AG04449 (cell line): ENCODE results near the gene RNF34.

ENCODE experiments used
- CTCF ChIA-PET: fragments of 350-600 bp; formaldehyde crosslinking; extraction: SDS; loops from one replicate; lab custom pipeline; 2021; ENCODE audit warnings: antibody characterized with exemption; lab: Yijun Ruan, JAX
- POLR2A ChIA-PET: fragments of 400-600, 350-600 bp; formaldehyde crosslinking; extraction: SDS; loops from one replicate; lab custom pipeline; 2020; ENCODE audit warnings: antibody characterized with exemption, inconsistent platforms; lab: Yijun Ruan, JAX
- DNase-seq: peaks from one replicate; pipeline ENCODE4 v3.0.0-alpha.2; 2010; ENCODE audit warnings: low read depth, low spot score
- H3K4me3 ChIP-seq: 2 replicates; pipeline ENCODE4 v1.5.1; 2011; ENCODE audit warnings: low read depth, mild to moderate bottlenecking, control low read depth, low read length
- TF ChIP-seq, protein P1 (sequence below): IDR thresholded peaks from one replicate; pipeline ENCODE4 v1.5.1; 2011; ENCODE audit warnings: mild to moderate bottlenecking, moderate library complexity, low read length, control low read depth, inconsistent platforms; ENCODE audit not compliant: insufficient read depth; ENCODE audit errors: missing control alignments

Gene RNF34

DNA sequence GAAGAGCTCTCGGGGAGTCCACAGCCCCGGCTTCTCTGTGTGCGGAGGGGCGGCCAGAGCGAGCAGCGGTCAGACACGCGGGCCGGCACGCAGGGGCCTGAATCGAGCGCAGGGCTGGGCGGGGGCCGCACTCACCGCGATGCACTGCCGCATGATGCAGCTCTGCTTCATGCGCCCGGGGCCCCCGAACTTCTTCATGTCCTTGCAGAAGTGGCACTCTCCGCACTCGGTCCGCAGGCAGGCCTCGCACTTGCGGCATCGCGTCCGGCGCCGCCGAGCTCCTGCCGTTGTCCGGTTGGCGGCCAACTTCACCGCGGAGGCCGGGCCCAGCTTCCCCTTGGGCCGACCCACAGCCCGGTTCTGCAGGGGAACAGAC lies 53.1 kb downstream of the RNF34 start:
- TF ChIP-seq, protein P1, sequence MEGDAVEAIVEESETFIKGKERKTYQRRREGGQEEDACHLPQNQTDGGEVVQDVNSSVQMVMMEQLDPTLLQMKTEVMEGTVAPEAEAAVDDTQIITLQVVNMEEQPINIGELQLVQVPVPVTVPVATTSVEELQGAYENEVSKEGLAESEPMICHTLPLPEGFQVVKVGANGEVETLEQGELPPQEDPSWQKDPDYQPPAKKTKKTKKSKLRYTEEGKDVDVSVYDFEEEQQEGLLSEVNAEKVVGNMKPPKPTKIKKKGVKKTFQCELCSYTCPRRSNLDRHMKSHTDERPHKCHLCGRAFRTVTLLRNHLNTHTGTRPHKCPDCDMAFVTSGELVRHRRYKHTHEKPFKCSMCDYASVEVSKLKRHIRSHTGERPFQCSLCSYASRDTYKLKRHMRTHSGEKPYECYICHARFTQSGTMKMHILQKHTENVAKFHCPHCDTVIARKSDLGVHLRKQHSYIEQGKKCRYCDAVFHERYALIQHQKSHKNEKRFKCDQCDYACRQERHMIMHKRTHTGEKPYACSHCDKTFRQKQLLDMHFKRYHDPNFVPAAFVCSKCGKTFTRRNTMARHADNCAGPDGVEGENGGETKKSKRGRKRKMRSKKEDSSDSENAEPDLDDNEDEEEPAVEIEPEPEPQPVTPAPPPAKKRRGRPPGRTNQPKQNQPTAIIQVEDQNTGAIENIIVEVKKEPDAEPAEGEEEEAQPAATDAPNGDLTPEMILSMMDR: no peak
- no peak overlapping the region for H3K4me3 ChIP-seq
- no peak for DNase-seq
- ChIA-PET POLR2A (no interaction called here), CTCF (interaction anchor here (1.3 to 8.4 kb wide), 4 partner anchors 11 to 118 kb away, joined by 3 to 92 read pairs (median 4); no protein-coding TSS in a partner anchor)

DNA sequence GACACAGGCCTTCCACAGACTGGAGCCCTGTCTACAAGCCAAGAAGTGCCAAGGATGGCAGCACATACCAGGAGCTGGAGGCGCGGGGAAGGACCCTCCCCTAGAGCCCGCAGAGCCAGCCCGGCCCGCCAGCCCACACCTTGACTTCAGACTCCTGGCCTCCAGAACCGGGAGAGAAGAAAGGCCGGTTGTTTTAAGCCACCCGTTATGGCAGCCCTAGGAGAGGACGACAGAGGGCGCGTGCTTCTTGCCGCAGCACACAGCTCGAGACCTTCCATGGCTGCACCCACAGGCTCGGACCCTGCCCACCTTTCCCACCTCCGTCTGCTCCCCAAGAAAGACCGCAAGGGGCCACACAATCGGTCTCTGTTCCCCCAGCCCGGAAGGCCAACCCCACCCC lies 53.7 kb downstream of the RNF34 start:
- no peak overlapping the region for H3K4me3 ChIP-seq
- no peak for DNase-seq
- ChIA-PET CTCF (interaction anchor here (0.9 to 8.4 kb wide), 3 partner anchors 8 to 119 kb away, joined by 3 to 92 read pairs (median 3); no protein-coding TSS in a partner anchor), POLR2A (no interaction called here)
- TF ChIP-seq, protein P1: no peak

DNA sequence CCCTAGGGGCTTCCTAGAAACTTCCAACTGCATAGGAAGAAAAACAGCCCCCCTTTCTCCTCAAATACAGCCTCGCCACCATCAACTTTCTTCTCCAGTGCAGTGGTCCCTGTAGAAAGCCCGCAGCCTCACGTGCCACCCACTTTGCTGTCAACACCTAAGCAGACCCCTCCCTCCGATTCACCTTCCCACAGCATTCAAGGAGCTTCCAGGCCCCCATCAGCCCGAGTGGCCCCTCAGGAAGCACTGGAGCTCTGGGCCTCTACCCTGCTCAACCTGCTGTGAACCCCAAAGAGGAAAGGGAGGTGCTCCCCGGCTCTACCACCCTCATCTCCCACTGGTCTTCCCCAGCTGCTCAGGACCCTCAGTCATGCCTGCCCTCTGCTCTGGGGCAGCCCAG lies 55.0 kb downstream of the RNF34 start:
- POLR2A ChIA-PET: no interaction called here
- CTCF ChIA-PET: interaction anchor here (8.4 kb wide), 1 partner anchor 14 kb away, joined by 92 read pairs; no protein-coding TSS in a partner anchor
- no peak for DNase-seq

DNA sequence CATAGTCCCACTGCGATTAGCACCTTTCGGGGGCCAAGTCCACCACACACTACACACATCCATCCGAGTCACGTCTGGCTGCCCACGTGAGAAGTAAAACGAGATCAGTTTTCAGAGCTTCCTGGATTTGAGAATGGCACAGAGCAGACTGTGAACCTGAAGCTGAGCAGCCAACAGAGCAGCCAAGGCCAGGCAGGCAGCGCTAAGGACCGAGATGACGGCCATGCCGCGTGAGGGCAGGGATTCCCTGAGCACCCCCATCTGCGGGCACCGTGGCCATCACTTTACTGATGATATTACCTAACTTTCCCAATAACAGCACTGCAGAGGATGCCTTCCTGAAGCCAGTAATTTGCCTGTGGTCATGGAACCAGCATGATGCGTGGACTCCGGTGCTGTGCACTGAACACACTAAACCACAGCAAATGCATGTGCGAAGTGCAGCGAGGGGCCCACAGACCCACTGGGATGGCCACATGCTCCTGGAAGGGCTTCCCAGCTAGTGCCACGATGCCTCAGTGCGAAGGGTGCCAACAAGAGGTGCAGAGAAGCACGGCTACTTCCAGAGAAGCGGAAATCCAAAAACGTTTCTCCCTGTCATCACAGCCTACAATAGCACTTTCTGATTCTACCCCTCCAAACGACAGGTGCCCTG lies 56.0 kb downstream of the RNF34 start:
- TF ChIP-seq, protein P1: no peak
- no peak overlapping the region for H3K4me3 ChIP-seq
- CTCF ChIA-PET: interaction anchor here (1.1 to 8.4 kb wide), 2 partner anchors 9 to 15 kb away, joined by 3 to 92 read pairs; no protein-coding TSS in a partner anchor
- no peak for DNase-seq
- POLR2A ChIA-PET: no interaction called here

More for the DNA sequence above, 55.0 kb downstream of the RNF34 start:
- TF ChIP-seq, protein P1: no peak
- no peak overlapping the region for H3K4me3 ChIP-seq

DNA sequence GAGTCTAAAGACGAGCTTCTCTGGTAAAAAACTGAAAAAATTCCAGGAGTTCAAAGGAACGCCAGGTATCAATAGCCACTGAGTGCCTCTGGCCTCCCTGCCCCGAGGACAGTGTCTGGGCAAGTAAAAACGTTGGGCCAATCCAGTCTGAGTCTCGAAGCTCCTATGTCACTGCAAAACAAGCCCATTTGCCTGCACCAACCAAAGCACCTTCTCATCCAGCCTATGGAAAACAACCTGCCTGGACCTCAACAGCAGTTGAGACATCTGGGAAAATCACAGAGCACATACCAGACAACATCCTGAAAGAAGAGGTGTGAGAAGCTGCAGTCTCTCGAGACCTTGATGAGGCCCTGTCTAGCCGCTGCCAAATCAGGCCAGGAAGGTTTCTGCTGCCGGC lies 56.6 kb downstream of the RNF34 start:
- ChIA-PET CTCF (interaction anchor here (1.1 to 8.4 kb wide), 4 partner anchors 10 to 124 kb away, joined by 3 to 92 read pairs (median 3); no protein-coding TSS in a partner anchor), POLR2A (no interaction called here)
- no peak for DNase-seq
- no peak overlapping the region for H3K4me3 ChIP-seq
- TF ChIP-seq, protein P1: no peak

DNA sequence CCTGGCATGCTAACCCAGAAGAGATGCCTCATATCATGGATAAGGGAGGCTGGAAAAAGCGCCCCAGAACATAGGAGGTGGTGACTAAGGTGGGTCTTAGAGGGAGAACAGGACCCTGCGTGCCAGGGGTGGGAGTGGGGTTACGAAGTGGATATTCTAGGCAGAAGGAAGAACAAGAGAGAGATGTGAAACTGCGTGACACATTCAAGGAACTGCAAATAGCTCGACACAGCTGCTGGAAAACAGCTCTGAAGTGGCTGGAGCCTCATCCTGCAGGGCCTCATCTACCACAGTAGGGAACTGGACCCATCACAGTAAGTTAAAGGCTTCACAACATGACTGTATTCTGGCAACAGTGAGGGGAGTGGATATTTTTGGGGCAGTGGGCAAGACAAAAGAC lies 61.1 kb downstream of the RNF34 start:
- no peak for DNase-seq
- TF ChIP-seq, protein P1: no peak
- CTCF ChIA-PET: interaction anchor here (0.6 to 5.4 kb wide), 6 partner anchors 16 to 129 kb away, joined by 3 to 41 read pairs (median 6); no protein-coding TSS in a partner anchor

More for the DNA sequence above, 61.1 kb downstream of the RNF34 start:
- POLR2A ChIA-PET: no interaction called here
- no peak overlapping the region for H3K4me3 ChIP-seq
